ENCODE data around the gene LRP1.
"Not testable (repeated sequence)": the region's sequence is repeated elsewhere in the genome, so short reads cannot be mapped to it uniquely, and the experiment has no call there.

LRP1 gene

GRCh38 chr12:57112492-57113294 is 15.6 kb upstream of the LRP1 start:
- no peak for DNase-seq

- DNase-seq: no peak
These were observed 11.6 kb upstream of the LRP1 start for GRCh38 chr12:57116580-57117281.

DNA sequence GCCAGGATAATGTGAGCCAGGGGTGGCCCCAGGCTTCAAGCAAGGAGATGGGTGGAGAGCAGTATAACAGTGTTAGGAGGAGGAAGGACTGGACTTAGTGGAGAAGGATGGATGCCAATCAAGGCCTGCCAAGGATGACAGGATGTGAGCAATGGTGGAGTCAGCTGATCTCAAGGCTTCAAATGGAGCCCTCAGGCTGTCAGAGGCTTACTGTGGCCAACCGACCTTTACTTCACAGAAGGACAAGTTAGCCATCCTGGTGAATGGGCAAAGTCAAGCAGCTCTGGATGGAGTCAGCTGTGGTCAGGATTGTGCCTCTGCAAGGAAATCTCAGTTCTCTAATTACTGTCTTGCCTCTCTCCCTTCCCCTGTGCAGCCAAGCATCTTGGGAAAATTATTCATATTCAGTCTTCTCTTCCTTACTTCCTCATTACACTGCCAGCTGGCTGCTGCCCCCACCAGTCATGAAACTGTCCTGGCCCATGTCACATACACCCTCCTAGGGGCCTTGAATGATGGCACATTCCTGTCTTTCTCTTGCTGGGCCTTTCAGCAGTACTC is 9.5 kb upstream of the LRP1 start:
- DNase-seq: no peak

DNA sequence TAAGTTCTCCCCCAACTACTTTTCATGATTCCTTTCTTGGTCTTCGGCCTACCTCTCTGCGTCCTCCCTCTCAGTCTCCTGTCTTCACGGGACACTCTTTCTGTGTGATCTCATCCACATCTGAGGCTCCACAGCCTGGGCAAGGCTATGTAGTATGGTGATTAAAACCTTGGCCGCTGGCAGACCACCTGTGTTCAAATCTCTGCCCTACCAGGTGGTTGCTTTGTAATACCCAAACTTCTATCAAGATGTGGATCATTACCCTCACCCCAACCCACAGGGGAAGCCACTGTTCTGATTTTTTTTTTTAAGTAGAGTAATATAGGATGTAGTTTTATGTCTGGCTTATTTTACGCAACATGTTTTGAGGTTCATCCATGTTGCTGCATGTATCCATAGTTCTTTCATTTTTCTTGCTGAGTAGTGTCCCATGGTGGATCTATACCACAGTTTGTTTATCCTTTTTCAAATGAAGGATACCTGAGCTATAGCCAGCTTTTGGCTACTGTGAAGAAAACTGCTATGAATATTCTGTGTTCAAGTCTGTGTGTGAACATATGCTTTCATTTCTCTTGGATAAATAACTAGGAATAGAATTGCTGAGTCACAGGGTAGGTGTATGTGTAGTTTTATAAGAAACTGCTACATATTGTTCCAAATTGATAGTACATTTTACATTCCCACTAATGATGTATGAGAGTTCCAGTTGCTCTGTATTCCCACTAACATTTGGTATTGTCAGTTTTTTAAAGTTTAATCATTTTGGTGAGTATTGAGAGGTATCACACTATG is 8.8 kb upstream of the LRP1 start:
- DNase-seq: no peak

GRCh38 chr12:57120718-57121117 is 7.6 kb upstream of the LRP1 start:
- not testable (repeated sequence) for DNase-seq

DNA sequence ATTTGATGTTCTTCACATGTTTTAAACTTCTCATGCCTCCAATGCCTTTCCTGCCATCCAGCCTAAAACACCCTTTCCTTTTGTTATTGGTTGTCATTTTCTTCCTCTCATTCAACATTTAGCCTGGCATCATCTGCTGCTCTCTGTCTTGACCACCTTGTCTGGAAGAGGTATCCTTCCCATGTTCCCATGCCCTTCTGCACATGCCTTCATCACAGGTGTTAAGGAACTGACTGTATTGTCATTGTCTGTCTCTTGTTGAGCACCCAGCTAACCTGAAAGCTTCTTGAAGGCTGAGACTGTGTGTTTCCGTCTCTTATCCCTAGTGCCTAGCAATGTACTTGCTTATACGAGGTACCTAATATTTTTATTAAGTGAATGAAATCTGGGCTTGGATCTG is 4.5 kb upstream of the LRP1 start:
- no peak for DNase-seq

- peak; percentile 79 for DNase-seq
These were observed 3.9 kb upstream of the LRP1 start for GRCh38 chr12:57124261-57124877.

- DNase-seq: no peak
These were observed 2.2 kb upstream of the LRP1 start for GRCh38 chr12:57126061-57126460.

DNA sequence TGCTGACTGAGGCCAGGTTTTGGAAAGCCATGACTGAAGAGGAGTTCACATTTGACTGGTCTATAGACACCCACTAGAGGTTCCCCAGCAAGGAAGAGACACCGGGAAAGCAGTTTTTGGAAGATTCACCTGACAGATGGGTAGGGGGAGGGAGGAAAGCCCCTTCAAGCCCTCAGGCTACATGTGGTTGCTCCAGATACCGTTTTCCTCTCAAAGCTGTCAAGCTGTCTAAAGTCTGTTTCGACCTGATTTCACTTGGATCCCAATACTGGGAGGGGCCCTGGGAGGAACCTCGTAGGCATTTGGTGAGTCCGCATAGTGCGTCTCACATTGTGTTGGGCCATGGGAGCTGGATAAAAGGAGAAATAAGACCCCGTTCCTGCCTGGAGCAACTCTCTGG is 1.7 kb upstream of the LRP1 start:
- DNase-seq: no peak

DNA sequence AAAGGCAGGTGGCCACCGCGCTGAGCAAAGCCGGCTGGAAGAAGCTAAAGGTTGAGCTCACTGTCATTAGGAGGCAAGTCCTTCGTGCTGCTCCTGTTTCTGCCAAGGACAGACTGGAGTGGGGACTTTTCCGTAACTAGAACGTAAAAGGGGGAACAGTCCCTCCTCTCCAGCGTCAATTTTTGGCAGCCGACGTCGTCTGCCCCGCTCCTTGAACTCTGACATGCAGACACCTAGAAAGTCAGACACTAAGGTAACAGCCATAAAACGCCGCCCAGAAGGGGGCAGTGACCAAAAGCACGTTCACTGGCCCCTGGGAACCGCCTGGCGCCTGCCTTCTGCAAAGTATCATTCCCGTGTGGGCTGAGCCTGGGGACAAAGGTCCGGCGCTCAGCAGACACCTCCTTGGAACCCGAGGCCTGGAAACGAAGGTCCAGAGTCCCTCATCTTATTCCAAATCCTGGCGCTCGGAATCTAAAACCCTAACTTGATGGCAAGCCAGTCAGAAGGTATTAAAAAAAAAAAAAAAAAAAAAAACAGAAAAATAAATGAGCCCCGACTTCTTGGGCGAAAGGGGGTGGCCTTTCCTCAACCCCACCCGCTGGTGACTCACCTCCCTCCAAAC is 1.1 kb upstream of the LRP1 start:
- DNase-seq: no peak

DNA sequence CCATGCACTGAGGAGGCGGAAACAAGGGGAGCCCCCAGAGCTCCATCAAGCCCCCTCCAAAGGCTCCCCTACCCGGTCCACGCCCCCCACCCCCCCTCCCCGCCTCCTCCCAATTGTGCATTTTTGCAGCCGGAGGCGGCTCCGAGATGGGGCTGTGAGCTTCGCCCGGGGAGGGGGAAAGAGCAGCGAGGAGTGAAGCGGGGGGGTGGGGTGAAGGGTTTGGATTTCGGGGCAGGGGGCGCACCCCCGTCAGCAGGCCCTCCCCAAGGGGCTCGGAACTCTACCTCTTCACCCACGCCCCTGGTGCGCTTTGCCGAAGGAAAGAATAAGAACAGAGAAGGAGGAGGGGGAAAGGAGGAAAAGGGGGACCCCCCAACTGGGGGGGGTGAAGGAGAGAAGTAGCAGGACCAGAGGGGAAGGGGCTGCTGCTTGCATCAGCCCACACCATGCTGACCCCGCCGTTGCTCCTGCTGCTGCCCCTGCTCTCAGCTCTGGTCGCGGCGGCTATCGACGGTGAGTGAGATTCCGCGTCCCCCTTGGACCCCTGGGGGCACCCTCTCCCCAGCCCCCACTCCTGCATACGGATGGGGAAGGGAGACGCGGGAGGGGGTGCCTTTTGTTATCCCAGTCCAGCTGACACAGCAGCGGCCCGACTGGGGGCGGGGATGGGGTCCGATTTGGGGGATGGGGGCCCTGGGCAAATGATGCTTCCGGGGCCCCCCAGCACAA is 400 bp downstream of the LRP1 start:
- no peak for DNase-seq

DNA sequence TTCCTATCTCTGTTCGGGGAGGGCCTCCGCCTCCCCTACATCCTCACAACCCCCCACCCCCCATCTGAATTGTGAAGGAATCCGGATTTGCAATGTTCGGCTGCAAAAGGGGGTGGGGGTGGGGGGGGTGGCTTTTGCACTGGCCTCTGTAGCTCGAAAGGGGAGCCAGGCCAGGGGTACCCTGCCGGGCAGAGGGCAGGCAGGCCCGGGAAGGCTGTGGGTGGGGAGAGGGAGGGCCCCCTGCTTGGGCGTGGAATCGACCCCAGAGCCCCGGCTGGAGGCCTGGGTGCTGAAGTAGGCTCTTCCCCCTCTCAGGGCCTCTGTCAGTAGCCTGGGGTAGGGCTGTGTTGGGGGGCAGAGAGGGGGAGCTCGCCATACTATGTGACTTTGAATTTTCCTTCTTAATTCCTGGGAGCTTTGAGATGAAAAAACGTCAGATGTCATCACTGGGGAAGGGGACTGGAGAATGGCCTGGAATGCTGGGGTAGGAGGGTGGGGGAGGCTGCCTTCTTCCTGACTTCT is 1.1 kb downstream of the LRP1 start:
- peak; percentile 50 for DNase-seq

DNA sequence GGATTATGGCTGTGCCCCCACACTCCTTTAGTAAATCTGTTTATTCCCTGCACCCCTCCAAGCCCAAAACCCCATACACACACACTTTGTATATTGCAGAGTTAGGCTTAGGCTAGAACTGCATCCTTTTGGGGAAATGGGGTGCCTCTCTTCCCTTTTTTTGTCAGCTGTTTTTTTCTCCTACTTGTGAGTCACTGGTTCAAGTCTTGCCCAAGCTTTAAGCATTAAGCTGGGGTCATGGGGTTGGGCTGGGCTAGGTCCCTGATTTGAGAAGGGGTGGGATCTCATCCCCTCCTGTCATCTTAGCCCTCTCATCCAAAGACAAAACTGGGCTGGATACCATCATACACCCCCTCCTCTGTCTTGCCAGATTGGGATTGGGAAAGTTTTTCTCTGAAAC is 1.6 kb downstream of the LRP1 start:
- no peak for DNase-seq

DNA sequence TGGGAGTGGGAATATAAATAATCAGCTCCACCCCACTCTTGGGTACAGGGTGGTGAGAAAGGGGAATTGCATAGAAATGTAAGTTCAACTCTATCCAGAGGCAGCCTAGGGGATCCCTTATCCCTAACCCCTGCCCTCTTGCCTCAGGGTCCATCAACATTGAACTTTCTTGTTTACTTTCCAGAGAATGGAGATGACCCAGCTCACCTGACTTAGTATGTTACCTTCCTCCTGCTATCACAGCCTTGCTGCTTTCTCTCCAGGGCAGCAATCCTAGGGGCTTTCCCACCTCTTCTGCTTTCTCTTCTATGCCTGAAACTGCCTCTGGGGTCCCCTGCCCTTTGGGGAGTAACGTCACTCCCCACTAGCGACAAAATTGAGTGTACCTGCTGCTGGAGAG is 2.7 kb downstream of the LRP1 start:
- no peak for DNase-seq

GRCh38 chr12:57131896-57132744 is 3.8 kb downstream of the LRP1 start:
- DNase-seq: no peak

- DNase-seq: peak; percentile 85
These were observed 4.8 kb downstream of the LRP1 start for GRCh38 chr12:57133013-57133569.

- DNase-seq: no peak
These were observed 5.6 kb downstream of the LRP1 start for GRCh38 chr12:57133916-57134315.

DNA sequence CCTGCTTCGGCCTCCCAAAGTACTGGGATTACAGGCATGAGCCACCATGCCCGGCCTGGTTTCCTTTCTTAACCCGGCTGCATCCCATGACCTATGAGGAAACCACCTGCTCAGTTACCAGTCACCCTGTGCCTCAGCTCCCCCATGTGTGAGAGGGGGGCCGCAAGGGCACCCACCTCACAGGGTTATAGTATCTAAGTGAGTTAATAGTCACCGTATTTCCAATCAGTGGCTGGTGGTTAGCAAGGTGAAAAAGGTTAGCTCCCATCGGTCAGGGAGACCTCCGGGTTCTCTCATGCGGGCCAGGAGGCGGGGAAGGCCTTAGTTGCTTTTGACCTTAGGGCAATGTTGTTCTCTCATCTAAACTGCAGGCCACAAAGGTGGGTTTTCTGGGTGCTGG is 6.7 kb downstream of the LRP1 start:
- no peak for DNase-seq

GRCh38 chr12:57135527-57136326 is 7.4 kb downstream of the LRP1 start:
- DNase-seq: peak; percentile 76
